NCI-H2029 treated with DMSO at 0.1 percent for 48 hours (cell line): ENCODE data around the gene ANAPC13.

Experiments
- DNase-seq: peaks from one replicate; lab custom pipeline; 2025; lab: John Stamatoyannopoulos, UW

The ANAPC13 gene

GRCh38 chr3:134482622-134483021, 3.2 kb downstream of the ANAPC13 start:
- no peak for DNase-seq

GRCh38 chr3:134481166-134481565, 4.6 kb downstream of the ANAPC13 start:
- no peak for DNase-seq

GRCh38 chr3:134480546-134480945, 5.2 kb downstream of the ANAPC13 start:
- no peak for DNase-seq

DNA sequence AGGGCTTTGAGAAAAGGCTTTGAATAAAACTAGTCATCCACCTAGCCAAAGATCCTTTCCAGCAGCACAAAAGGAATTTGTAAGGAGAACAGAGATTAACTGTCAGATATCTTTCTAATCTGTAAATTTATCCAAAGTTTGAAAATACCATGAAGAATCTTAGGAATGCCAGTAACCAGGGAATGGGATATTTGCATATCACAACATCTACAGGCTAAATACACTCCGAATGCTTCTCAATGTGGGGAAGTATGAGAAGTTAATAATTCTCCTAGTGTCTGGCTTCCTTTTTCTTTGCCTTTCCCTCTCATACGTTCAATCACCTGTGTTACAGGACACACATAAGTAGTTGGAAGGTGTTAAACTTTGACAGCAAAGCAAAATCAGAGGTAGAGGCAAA, 7.8 kb downstream of the ANAPC13 start:
- DNase-seq: no peak

GRCh38 chr3:134477002-134477401, 8.8 kb downstream of the ANAPC13 start:
- DNase-seq: no peak

DNA sequence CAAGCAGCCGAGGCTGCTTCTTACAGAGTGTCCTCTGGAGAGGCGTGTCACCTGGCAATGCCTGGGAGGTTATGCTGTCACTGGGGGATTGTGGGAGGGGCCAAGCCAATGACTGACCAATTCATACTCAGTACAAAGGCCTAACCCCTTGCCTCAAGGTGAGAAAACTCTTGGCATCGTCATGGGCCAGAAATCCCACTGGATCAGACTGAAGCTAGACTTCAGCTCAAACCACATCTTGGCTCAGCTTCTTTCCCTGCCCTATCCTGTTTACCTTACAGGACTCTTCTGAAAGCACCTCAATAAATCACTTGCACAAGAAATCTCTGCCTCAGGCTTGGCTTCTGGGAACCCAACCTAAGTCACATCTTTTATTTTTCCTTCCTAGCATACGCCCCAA, 9.5 kb downstream of the ANAPC13 start:
- DNase-seq: no peak

DNA sequence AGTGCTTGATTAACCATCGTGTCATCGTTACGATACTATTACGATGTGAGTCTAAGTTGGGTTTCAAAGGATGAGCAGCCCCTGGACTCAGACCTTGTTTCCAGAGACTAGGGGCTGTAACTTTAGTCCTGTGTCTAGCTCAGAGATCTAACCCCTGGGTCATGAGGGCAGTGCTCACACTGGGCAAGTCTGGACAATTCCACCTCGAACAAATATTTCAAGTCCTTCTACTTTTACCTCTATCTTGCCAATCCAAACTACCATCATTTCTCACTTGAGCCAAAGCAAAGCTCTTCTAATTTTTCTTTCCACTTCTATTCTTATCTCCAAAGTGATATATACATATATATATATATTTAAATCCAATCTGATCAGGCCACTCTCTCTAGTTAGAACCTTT, 10.8 kb downstream of the ANAPC13 start:
- DNase-seq: no peak

- peak; percentile 48 for DNase-seq
Measured at GRCh38 chr3:134473868-134474546, 11.8 kb downstream of the ANAPC13 start.

GRCh38 chr3:134472831-134473230, 13.0 kb downstream of the ANAPC13 start:
- no peak for DNase-seq

DNA sequence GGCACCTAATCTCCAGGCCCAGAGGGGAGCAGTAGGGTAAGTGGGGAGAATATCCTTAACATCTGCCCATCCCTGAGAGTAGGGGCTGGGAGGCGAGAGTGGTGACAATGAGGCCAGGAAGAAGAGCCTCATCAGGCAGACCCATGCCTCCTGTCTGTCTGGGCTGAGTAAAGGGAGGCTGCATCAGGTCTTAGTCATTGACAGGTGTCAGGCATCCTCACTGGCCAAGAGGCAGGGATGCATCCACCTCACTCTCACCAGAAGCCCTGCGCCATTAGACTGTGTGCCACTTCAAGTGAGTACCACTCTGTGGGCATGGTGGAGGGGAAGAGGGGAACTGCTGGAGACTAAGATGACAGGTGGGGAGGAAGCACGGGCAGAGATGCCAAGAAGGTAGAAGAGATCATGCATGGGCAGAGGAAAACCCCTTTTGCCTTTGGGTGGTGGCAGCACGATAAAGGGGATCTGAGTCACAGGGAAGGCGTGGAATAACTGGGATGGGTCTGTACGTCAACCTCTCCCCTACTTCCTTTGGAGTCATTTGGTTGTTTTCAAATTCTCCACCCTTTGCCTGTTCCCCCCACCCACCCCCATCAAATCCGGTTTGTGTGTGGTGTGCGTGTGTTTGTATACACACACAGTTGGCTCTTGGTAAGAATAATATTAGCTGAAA, 14.1 kb downstream of the ANAPC13 start:
- DNase-seq: no peak

DNA sequence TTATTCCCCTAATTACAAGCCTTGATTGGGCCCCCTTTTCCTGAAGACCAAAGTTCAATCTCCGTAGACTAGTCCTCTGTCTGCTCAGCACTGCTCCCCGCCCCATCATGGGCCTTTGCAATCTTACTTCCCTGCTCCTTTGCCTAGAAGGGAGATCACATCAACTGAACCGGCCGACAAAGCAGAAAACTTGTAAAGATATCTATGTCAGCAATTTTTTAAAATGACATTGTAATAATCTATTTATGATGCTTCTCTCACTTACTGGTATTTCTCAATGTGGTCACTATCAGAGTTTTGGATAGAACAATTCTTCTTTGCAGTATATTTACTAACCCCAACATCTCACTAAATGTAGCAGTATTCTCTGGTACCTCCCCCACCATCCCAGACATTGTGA, 17.3 kb downstream of the ANAPC13 start:
- no peak for DNase-seq

DNA sequence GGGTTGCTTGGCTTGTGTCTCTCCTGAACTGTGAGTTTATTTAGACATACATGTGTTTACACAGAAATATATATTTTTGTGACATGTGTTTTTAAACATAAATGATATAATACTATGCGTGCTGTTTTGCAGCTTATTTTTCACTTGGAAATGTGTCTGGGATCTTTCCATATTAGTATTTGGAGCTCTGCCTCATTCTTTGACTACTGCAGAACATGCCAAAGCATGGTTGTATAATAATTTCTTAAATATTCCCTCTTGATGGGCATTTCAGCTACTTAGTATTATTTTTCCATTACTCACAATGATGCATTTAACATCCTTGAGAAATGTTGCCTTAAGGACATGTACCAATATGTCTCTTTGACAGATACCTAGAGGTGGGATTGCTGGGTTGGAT, 19.5 kb downstream of the ANAPC13 start:
- DNase-seq: no peak

- no peak for DNase-seq
Measured at GRCh38 chr3:134464689-134465365, 21.0 kb downstream of the ANAPC13 start.

- DNase-seq: no peak
Measured at GRCh38 chr3:134464064-134464688, 21.6 kb downstream of the ANAPC13 start.

DNA sequence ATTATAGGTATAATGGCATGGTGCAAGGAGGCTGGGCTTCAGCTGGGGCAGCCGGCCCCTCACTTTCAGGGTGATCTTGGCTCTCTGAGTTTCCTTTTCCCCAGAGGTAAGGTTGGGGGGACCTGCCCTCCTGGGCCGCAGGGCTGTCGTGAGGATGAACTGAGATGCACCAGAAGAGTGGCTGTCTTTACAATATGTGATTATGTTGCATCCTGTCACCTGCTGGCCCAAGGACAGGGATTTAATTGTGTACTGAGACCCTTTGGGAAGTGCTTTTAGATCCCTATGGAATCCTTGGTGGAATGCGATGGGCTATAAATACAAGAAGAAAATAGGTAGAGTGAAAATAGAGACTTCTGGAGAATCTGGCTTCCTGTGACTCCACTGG, 22.1 kb downstream of the ANAPC13 start:
- DNase-seq: no peak

DNA sequence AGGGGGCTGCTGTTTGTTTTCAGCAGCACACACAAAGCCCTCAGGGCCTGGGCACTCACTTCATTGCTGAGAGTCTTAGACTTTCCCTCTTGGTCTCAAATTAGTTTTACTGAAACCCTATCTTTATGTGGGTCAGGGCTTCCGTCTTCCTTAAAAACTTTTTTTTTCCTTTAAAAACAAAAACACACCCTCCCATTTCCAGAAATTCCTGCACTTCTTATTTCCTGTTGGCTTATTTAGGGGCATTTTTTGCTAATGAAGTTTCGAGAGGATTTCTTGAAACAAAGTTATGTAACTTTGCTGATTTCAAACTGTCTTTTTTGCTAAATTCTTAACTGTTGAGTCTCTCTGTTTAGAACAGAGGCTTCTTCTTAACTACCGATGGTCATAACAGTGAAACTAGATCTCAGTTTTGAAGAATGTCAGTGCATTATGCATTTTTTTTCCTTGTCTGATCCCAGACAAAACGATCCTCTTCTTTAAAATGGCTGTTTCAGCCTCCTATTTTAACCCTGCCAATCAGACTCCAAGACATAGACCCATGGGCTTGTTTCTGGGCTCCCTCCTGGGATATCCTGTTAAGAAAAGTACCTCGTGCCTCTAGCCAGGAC, 23.3 kb downstream of the ANAPC13 start:
- no peak for DNase-seq

DNA sequence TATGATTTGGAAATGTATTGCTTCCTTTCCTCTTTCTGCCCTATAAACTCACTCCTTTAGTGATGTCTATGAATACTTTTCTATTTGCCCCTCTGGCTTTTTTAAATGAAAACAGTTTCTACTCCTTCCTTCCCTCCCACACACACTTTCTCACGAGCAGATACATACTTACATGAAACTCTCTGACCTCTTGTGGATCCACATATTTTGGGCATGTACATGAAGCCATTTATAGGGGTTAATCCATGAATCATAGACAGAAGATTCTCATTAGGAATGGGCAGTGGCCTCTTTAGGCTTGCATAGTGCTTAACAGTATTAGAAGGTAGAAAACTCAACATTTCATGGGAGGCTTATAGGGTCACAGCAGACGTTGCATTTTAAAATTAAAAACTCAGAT, 24.8 kb downstream of the ANAPC13 start:
- DNase-seq: no peak

GRCh38 chr3:134459562-134459961, 26.2 kb downstream of the ANAPC13 start:
- no peak for DNase-seq

- DNase-seq: no peak
Measured at GRCh38 chr3:134458406-134458945, 27.3 kb downstream of the ANAPC13 start.

DNA sequence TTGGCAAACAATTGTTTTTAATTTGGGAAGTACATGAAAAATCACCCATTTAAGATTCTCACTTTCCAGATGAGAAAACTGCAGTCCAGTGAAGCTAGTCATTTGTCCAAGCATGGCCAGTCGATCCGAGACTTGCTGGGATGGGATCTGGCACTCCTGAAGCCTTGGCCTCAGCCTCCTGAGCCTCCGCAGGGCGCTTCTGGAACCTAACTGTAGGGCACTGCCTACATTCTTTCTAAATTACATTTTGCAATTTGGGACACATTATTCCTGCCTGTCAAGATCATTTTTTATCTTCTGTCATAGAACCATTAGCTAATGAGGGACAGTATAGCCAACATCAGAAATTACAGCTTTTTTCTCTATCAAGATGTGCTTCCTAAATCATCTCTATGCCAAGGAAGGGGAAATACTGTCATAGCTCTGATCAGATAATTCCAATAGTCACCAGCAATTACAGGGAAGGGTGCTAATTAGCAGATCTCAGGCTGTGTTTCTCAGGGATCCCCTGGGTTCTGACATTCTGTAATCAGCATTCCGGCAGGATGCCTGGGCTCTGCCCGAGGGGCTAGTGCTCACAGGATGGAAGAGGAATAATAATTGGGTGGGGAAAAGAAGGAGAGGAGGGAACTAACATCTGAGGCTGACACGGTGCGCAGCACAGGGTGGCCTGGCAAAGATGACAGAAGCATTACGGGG, 28.3 kb downstream of the ANAPC13 start:
- DNase-seq: no peak

DNA sequence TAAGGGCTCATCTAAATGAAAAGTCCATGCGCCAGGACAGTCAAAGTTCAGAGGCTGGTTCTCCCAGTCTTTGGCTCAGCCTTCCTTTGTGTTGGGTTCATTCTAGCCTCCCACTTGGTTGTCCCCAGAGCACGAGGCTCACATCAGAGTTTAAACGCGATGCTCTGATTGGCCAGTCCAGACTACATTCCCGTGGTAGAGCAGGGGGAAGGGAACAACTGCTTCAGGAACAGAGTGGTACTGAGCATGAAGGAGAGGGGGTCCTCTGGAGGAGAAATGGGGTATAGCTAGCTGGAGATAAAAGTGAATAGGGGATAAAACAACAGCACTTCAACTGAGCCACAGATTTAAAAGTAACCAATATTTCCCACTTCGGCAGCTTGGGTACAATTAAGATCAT, 32.2 kb downstream of the ANAPC13 start:
- no peak for DNase-seq

GRCh38 chr3:134449951-134450350, 35.8 kb downstream of the ANAPC13 start:
- DNase-seq: no peak
